Trophoblast cell (in vitro differentiated cells and primary cell): ENCODE results near the gene DDX39B.
A peak's percentile ranks its signal among the peaks of the same experiment; 100 is the strongest.

ENCODE experiments used
- DNase-seq, 2 donors: peaks; one replicate each; pipeline ENCODE4 v3.0.0-alpha.2; 2016
- H2AFZ ChIP-seq: 2 replicates; pipeline ENCODE4 v1.6.1; 2013; ENCODE audit warnings: low read length, moderate library complexity, mild to moderate bottlenecking; ENCODE audit not compliant: insufficient read depth, poor library complexity
- H2AK5ac ChIP-seq: 2 replicates; pipeline ENCODE4 v1.6.1; 2013; ENCODE audit warnings: mild to moderate bottlenecking, low read length
- H2BK120ac ChIP-seq: 2 replicates; pipeline ENCODE4 v1.6.1; 2013; ENCODE audit warnings: low read length, mild to moderate bottlenecking, moderate library complexity; ENCODE audit not compliant: insufficient read depth, poor library complexity
- H2BK12ac ChIP-seq: 2 replicates; pipeline ENCODE4 v1.6.1; 2013; ENCODE audit warnings: mild to moderate bottlenecking, low read length, moderate library complexity
- H2BK5ac ChIP-seq: 2 replicates; pipeline ENCODE4 v1.6.1; 2013; ENCODE audit warnings: low read length, low read depth, moderate library complexity, mild to moderate bottlenecking; ENCODE audit not compliant: poor library complexity
- H3K14ac ChIP-seq: 2 replicates; pipeline ENCODE4 v1.6.1; 2013; ENCODE audit warnings: mild to moderate bottlenecking, low read length
- H3K18ac ChIP-seq: 2 replicates; pipeline ENCODE4 v1.6.1; 2013; ENCODE audit warnings: mild to moderate bottlenecking, low read length
- H3K23ac ChIP-seq: 2 replicates; pipeline ENCODE4 v1.6.1; 2013; ENCODE audit warnings: low read length
- H3K27ac ChIP-seq: 2 replicates; pipeline ENCODE4 v1.5.1; 2013; ENCODE audit warnings: low read depth, mild to moderate bottlenecking, inconsistent platforms, low read length, moderate library complexity
- H3K27me3 ChIP-seq: 2 replicates; pipeline ENCODE4 v1.6.1; 2013; ENCODE audit warnings: inconsistent platforms, mild to moderate bottlenecking, low read length, moderate library complexity; ENCODE audit not compliant: insufficient read depth
- H3K36me3 ChIP-seq, 2 experiments: 1 replicate in 1 of 2; 2 replicates in 1 of 2; pipeline ENCODE4 v1.6.1; 2013; ENCODE audit warnings: low read length in 2 of 2, mild to moderate bottlenecking in 2 of 2, moderate library complexity in 1 of 2; ENCODE audit not compliant: insufficient read depth in 2 of 2, control insufficient read depth in 1 of 2
- H3K4ac ChIP-seq: 2 replicates; pipeline ENCODE4 v1.6.1; 2013; ENCODE audit warnings: low read depth, mild to moderate bottlenecking, low read length, moderate library complexity
- H3K4me1 ChIP-seq, 2 experiments: 1 replicate in 1 of 2; 2 replicates in 1 of 2; pipeline ENCODE4 v1.6.1; 2013; ENCODE audit warnings: low read length in 2 of 2, mild to moderate bottlenecking in 2 of 2, moderate library complexity in 1 of 2; ENCODE audit not compliant: insufficient read depth in 2 of 2, control insufficient read depth in 1 of 2
- H3K4me2 ChIP-seq: 2 replicates; pipeline ENCODE4 v1.6.1; 2013; ENCODE audit warnings: inconsistent platforms, mild to moderate bottlenecking, low read length, moderate library complexity
- H3K4me3 ChIP-seq: 2 replicates; pipeline ENCODE4 v1.5.1; 2013; ENCODE audit warnings: mild to moderate bottlenecking, low read depth, low read length, inconsistent platforms
- H3K79me1 ChIP-seq: one replicate; pipeline ENCODE4 v1.6.1; 2013; ENCODE audit warnings: low read length
- H3K79me2 ChIP-seq: 2 replicates; pipeline ENCODE4 v1.6.1; 2013; ENCODE audit warnings: low read length, mild to moderate bottlenecking; ENCODE audit not compliant: control insufficient read depth, insufficient read depth, poor library complexity
- H3K9ac ChIP-seq: 2 replicates; pipeline ENCODE4 v1.6.1; 2013; ENCODE audit warnings: mild to moderate bottlenecking, low read length
- H3K9me3 ChIP-seq: 2 replicates; pipeline ENCODE4 v1.6.1; 2013; ENCODE audit warnings: low read depth, mild to moderate bottlenecking, control low read depth, inconsistent platforms, low read length; ENCODE audit not compliant: insufficient read depth
- H4K12ac ChIP-seq: 2 replicates; pipeline ENCODE4 v1.6.1; 2013; ENCODE audit warnings: low read depth, mild to moderate bottlenecking, low read length, moderate library complexity
- H4K8ac ChIP-seq: 2 replicates; pipeline ENCODE4 v1.6.1; 2013; ENCODE audit warnings: low read depth, mild to moderate bottlenecking, low read length, moderate library complexity
- H4K91ac ChIP-seq: one replicate; pipeline ENCODE4 v1.6.1; 2013; ENCODE audit warnings: low read depth, mild to moderate bottlenecking, low read length, moderate library complexity
- WGBS: extraction: QIAGEN DNeasy Blood & Tissue Kit; methylation state at CpG from one replicate; pipeline ENCODE4 v1.1.7; 2013; ENCODE audit warnings: missing lambda C conversion rate; ENCODE audit not compliant: insufficient read length, insufficient coverage; ENCODE audit errors: extremely low coverage; 5-methylcytosine and 5-hydroxymethylcytosine counted together

The DDX39B gene

GRCh38 chr6:31534521-31535040 is 7.2 kb downstream of the DDX39B start:
- Histone ChIP-seq H3K18ac (peak overlapping the region; percentile 34), H2AK5ac (no peak overlapping the region), H2AFZ (no peak overlapping the region), H3K27me3 (no peaks in the 10 kb centered on the region), H3K23ac (no peak overlapping the region), H3K4me3 (no peak overlapping the region), H3K9ac (no peak overlapping the region), H3K4me2 (no peak overlapping the region), H3K36me3 (peaks cover 58 to 91% of the 10 kb centered on the region in 2 experiments), H2BK120ac (no peak overlapping the region), H3K9me3 (no peaks in the 10 kb centered on the region), H2BK12ac (no peak overlapping the region), H4K12ac (no peak overlapping the region), H4K91ac (no peak overlapping the region), H3K4ac (no peak overlapping the region), H3K14ac (no peak overlapping the region), H3K79me1 (no peaks in the 10 kb centered on the region), H4K8ac (no peak overlapping the region), H3K79me2 (peaks cover 3% of the 10 kb centered on the region), H3K27ac (no peak overlapping the region), H3K4me1 (no peaks in the 10 kb centered on the region), H2BK5ac (no peak overlapping the region)
- DNase-seq: no peak
- no CpG with 5 or more reads among the region's 24 CpGs for WGBS

GRCh38 chr6:31534011-31534410 is 7.8 kb downstream of the DDX39B start:
- H3K4ac ChIP-seq: no peak overlapping the region
- H3K79me1 ChIP-seq: no peaks in the 10 kb centered on the region
- H3K9ac ChIP-seq: no peak overlapping the region
- H2BK5ac ChIP-seq: no peak overlapping the region
- no peak overlapping the region for H3K14ac ChIP-seq
- no peak overlapping the region for H4K12ac ChIP-seq
- no peak overlapping the region for H3K4me3 ChIP-seq
- no peak overlapping the region for H3K27ac ChIP-seq
- no peaks in the 10 kb centered on the region for H3K9me3 ChIP-seq
- H3K4me2 ChIP-seq: no peak overlapping the region
- no peak for DNase-seq
- H3K27me3 ChIP-seq: no peaks in the 10 kb centered on the region
- no peak overlapping the region for H4K8ac ChIP-seq
- no CpG with 5 or more reads among the region's 6 CpGs for WGBS
- H3K23ac ChIP-seq: no peak overlapping the region
- H4K91ac ChIP-seq: no peak overlapping the region
- H3K4me1 ChIP-seq: no peaks in the 10 kb centered on the region
- H2AFZ ChIP-seq: no peak overlapping the region
- no peak overlapping the region for H3K18ac ChIP-seq
- no peak overlapping the region for H2BK12ac ChIP-seq
- H2AK5ac ChIP-seq: no peak overlapping the region
- peaks cover 59 to 89% of the 10 kb centered on the region in 2 experiments for H3K36me3 ChIP-seq
- no peak overlapping the region for H2BK120ac ChIP-seq
- no peaks in the 10 kb centered on the region for H3K79me2 ChIP-seq

DNA sequence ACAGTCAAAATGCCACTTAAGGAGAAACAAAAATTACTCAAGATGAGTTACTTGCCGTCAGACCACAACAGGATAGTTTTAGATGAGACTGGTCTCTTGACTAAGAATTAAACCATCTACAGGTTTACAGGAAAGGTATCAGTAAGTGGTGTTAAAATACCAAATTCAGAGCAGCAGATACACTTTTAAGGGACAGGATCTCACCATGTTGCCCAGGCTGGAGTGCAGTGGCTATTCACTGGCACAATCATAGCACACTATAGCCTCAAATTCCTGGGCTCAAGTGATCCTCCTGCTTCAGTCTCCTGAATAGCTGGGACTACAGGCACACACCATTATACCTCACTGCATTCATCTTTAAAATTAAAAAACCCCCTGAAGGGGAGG is 8.4 kb downstream of the DDX39B start:
- Histone ChIP-seq H3K9ac (no peak overlapping the region), H3K79me2 (no peaks in the 10 kb centered on the region), H4K12ac (no peak overlapping the region), H3K4me2 (no peak overlapping the region), H3K14ac (no peak overlapping the region), H4K8ac (no peak overlapping the region), H2AK5ac (no peak overlapping the region), H3K9me3 (no peaks in the 10 kb centered on the region), H3K4ac (no peak overlapping the region), H4K91ac (no peak overlapping the region), H3K27ac (no peak overlapping the region), H3K4me3 (no peak overlapping the region), H3K23ac (no peak overlapping the region), H3K4me1 (no peaks in the 10 kb centered on the region), H2BK12ac (no peak overlapping the region), H3K79me1 (no peaks in the 10 kb centered on the region), H3K18ac (no peak overlapping the region), H2BK120ac (no peak overlapping the region), H2BK5ac (no peak overlapping the region), H3K36me3 (peaks cover 54 to 83% of the 10 kb centered on the region in 2 experiments), H3K27me3 (no peaks in the 10 kb centered on the region), H2AFZ (no peak overlapping the region)
- no CpG with 5 or more reads among the region's 1 CpG for WGBS
- no peak for DNase-seq

GRCh38 chr6:31532644-31533454 is 9.0 kb downstream of the DDX39B start:
- no peak for DNase-seq
- Histone ChIP-seq H3K36me3 (peaks cover 54 to 78% of the 10 kb centered on the region in 2 experiments), H4K8ac (no peak overlapping the region), H3K27me3 (no peaks in the 10 kb centered on the region), H2BK120ac (no peak overlapping the region), H3K27ac (no peak overlapping the region), H3K79me1 (no peaks in the 10 kb centered on the region), H3K9me3 (no peaks in the 10 kb centered on the region), H2BK5ac (no peak overlapping the region), H3K4ac (no peak overlapping the region), H3K9ac (no peak overlapping the region), H3K79me2 (no peaks in the 10 kb centered on the region), H3K4me2 (no peak overlapping the region), H2BK12ac (no peak overlapping the region), H3K4me3 (no peak overlapping the region), H2AFZ (no peak overlapping the region), H4K12ac (no peak overlapping the region), H2AK5ac (no peak overlapping the region), H3K23ac (no peak overlapping the region), H3K4me1 (no peaks in the 10 kb centered on the region), H3K18ac (no peak overlapping the region), H4K91ac (no peak overlapping the region), H3K14ac (no peak overlapping the region)
- WGBS: no CpG with 5 or more reads among the region's 9 CpGs
